NCI-H128 (cell line): ENCODE measurements around the gene SRGAP3.

Source experiments
- DNase-seq: peaks from one replicate; lab custom pipeline; 2025; ENCODE audit not compliant: unreplicated experiment; lab: John Stamatoyannopoulos, UW

Gene SRGAP3

GRCh38 chr3:9254764-9255163, 5.3 kb upstream of the SRGAP3 start:
- DNase-seq: no peak

- no peak for DNase-seq
These were observed 3.9 kb upstream of the SRGAP3 start for GRCh38 chr3:9253327-9253726.

GRCh38 chr3:9251055-9251786, 1.8 kb upstream of the SRGAP3 start:
- DNase-seq: no peak

GRCh38 chr3:9250236-9250635, 790 bp upstream of the SRGAP3 start:
- DNase-seq: no peak

- peak; percentile 22 for DNase-seq
These were observed 749 bp downstream of the SRGAP3 start for GRCh38 chr3:9248522-9249271.

GRCh38 chr3:9247941-9248521, 1.4 kb downstream of the SRGAP3 start:
- no peak for DNase-seq

- no peak for DNase-seq
These were observed 2.0 kb downstream of the SRGAP3 start for GRCh38 chr3:9247361-9247940.

GRCh38 chr3:9246189-9246588, 3.3 kb downstream of the SRGAP3 start:
- DNase-seq: no peak

GRCh38 chr3:9244495-9245183, 4.8 kb downstream of the SRGAP3 start:
- no peak for DNase-seq

- DNase-seq: no peak
These were observed 7.5 kb downstream of the SRGAP3 start for GRCh38 chr3:9241956-9242355.

- no peak for DNase-seq
These were observed 9.8 kb downstream of the SRGAP3 start for GRCh38 chr3:9239680-9240079.

GRCh38 chr3:9238721-9239295, 10.6 kb downstream of the SRGAP3 start:
- no peak for DNase-seq

GRCh38 chr3:9238276-9238675, 11.2 kb downstream of the SRGAP3 start:
- no peak for DNase-seq

- no peak for DNase-seq
These were observed 15.4 kb downstream of the SRGAP3 start for GRCh38 chr3:9233814-9234600.

- DNase-seq: no peak
These were observed 16.3 kb downstream of the SRGAP3 start for GRCh38 chr3:9233101-9233500.

GRCh38 chr3:9231937-9232336, 17.5 kb downstream of the SRGAP3 start:
- DNase-seq: no peak

- no peak for DNase-seq
These were observed 18.0 kb downstream of the SRGAP3 start for GRCh38 chr3:9231471-9231870.

- no peak for DNase-seq
These were observed 18.4 kb downstream of the SRGAP3 start for GRCh38 chr3:9231006-9231405.

- no peak for DNase-seq
These were observed 18.9 kb downstream of the SRGAP3 start for GRCh38 chr3:9230596-9230995.

GRCh38 chr3:9229879-9230278, 19.6 kb downstream of the SRGAP3 start:
- DNase-seq: no peak
